HG03097 (cell line): ENCODE data around the gene GRID2IP.

Experiments
- ATAC-seq: cut with Tn5 transposase; IDR thresholded peaks from one replicate; pipeline ENCODE4 v1.9.1; 2021; ENCODE audit not compliant: unreplicated experiment, low FRiP score

The GRID2IP gene

DNA sequence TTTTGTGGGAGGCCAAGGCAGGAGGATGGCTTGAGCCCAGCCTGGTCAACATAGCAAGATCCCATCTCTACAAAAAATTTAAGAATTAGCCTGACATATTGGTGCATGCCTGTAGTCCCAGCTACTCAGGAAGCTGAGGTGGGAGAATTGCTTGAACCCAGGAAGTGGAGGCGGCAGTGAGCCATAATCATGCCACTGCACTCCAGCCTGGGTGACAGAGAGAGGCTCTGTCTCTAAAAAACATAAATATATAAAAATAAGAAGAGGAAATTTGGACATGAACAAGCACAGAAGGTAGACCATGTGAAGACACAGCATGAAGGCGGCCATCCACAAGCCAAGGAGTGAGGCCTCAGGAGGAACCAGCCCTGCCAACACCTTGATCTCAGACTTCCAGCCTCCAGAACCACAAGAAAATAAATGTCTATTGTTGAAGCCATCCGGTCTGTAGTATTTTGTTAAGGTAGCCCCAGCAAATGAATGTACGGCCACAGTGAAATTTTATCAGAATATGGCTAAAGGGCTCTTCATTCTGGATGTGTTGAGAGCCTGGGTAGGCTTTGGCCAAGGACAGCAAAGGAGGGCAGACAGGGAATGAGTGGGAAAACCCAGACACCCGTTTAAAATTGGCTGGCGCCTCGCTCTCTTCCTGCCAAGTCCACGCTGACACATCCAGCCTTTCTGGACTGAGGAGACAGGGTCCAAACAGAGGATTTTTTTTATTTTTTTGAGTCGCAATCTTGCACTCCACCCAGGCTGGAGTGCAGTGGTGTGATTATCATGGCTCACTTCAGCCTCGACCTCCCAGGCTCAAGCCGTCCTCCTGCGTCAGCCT is 12.9 kb upstream of the GRID2IP start:
- no peak for ATAC-seq

DNA sequence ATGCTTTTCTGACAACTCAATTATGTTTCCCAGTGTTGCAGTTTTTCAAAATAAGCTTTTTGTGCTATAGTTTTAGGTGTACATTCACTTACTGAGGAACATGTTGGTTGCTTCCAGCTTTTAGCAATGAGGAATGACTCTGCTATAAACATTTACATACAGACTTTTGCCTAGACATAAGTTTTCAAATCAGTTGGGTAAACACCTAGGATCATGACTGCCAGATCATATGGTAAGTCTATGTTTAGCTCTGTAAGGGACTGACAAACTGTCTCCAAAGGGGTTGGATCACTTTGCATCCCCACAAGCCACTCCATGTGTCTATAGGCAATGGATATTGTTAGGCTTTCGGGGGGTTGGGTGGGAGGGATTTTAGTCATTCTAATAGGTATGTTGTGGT is 10.8 kb upstream of the GRID2IP start:
- ATAC-seq: no peak

DNA sequence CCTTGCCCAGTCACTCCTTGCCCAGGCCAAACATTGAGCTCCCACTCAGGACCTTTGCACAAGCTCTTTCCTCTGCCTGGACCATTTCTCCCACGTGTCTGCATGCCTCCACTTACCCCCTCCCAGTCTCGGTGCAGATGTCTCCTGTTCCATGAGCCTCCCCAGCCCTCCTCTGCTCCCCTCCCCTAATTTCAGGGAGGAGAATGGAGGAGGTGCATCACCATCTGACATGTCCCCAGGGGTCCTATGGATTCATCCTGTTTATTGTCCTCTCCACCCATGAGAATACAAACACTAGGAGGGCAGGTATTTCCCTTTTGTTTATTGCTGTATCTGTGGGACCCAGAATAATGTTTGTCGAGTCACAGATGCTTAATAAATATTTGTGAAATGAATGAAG is 8.6 kb upstream of the GRID2IP start:
- ATAC-seq: no peak

DNA sequence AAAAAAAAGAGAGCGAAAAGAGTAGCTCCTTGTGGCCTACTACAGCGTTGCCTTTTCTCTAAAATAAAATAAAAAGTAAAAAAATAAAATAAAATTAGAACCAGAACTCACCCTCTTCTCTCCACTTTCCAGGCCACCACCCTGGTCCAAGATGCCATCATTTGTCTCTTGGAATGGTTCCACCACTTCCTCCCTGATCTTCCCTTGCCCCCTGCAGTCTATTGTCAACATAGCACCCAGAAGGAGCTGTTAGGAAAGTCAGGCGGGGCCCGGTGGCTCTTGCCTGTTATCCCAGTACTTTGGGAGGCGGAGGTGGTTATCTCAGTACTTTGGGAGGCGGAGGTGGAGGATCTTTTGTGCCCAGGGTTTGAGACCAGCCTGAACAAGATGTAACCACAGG is 7.6 kb upstream of the GRID2IP start:
- no peak for ATAC-seq

DNA sequence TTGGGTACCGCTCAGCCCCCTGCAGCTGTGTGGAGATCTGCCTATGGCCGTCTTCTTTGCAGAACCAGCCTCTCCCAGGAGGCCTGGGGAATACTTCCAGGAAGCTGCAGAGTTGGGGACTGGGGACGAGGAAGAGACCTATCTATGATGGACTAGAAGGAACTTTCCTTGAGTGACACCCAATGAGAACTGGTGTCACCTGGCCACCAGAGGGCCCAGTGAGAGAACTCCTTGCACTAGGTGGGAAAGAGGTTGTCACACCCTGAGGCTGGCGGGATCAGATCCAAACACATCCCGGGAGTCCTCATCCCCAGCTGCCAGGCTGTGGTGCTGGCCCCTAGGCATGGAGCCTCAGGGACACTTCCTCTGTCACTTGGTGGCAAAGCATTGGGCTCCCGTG is 4.9 kb upstream of the GRID2IP start:
- ATAC-seq: no peak

DNA sequence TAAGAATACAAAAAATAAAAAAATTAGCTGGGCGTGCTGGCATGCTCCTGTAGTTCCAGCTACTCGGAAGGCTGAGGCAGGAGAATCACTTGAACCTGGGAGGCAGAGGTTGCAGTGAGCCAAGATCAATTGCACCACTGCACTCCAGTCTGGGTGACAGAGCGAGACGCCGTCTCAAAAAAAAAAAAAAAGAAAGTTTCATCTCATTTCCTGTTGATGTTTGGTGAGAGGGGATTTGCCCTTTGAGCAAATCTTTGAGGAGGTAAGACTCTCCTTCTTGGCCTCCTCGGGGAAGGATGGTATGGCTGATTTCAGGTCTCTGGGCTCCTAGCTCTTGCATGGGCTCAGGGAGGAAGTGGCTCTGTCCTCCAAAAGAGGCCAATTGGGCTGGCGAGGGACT is 3.6 kb upstream of the GRID2IP start:
- no peak for ATAC-seq

DNA sequence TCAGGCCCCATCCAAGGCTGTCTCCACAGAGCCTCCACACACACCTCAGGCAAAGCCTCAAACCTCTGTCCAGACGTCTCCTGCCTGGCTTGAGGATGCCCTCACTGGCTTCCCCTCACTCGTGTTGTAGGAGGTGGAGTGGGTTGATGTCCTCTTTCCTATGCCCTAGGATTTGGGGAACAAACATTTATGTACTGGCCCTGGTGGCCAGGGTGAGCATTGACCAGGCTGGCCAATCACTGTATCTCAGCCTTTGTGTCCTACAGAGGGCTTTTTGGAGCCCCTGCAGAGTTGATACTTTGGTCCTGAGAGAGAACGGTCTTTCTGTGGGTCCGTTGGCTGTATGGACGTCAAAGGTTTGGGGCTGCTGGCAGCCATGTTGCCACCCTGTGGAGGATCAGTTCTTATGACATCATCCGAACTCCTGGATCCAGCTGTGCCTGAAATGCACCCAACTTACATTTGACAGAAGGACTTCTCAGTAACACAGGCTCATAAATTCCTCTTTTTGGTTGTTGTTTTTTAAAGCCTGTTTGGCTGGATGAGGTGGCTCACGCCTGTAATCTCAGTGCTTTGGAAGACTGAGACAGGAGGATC is 2.3 kb upstream of the GRID2IP start:
- ATAC-seq: no peak

DNA sequence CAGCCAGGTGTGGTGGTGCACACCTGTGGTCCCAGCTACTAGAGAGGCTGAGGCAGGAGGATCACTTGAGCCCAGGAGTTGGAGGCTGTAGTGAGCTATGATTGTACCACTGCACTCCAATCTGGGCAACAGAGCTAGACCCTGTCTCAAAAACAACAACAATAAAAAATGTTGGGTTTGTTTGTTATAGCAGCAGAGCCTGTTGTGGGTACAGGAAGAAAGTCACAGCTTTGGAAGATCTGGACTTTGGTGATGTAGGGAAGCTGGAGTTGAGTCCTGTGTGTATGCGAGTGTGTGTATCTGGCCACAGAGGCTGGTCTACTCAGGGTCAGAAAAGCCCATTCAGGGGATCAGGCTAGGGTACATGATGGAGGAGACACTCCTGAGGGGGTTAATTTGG is 3.9 kb downstream of the GRID2IP start:
- ATAC-seq: no peak

DNA sequence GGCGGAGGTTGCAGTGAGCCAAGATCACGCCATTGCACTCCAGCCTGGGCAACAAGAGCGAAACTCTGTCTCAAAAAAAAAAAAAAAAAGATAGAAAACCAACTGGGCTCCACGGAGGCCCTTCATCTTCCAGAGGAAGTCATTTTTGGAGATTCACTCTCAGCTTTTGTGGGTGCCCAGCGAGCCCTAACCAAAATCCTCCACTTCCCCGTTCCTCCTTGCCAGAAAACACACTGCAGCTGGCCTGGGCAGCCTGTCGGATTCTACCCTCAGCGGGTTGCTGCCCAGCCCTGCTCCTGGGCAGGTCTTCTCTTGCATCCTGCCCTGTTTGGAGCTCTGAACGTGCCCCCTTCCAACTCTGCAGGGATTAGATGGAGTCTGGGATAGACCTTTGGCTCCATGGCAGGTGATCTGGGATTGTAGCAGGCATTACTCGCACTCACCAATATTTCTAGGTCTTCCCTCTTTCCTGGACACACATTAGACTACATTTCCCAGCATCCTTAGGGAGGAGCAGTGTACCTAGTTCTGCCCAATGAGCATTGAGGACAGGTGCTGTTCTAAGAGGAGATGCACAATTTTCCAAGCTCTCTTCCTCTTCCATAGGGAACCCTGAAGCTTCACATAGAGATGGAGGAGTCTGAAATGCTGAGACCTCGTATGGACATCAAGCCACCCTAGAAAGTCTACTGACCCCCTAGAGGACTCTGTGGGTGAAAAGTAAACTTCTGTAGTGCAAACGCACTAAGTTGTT is 4.6 kb downstream of the GRID2IP start:
- no peak for ATAC-seq

DNA sequence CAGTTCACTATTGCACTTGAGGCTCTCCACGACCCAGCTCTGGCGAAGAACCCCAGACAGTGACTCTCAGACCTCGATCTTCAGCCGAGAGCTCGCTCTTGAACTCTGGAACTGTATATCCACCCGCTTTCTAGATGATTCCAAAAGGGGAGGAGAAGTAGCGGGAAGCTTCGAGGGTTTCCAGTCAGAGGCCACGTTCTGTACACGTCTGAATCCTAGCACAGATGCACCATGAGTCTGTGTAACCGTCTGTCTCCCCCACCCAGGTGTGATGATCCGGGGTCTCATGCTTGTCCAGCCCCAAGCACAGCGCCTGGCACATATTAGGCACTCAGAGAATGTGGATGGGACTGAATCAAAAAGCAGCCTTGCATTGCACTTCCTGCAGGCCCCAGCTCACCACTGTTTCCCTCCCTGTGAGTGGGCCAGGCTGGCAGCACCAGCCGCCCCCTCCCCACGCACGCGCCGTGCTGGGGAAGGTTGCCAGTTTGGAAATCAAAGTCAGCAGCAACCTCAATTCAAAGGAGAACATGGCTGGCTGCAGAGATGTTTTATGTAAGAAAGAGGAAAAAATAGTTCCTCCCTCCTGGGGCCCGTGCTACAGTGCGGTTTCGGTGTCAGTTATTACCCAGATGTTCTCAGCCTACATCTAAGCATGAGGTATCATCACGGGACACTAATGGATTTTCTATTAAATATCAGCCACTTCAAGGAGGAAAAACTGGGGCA is 5.7 kb downstream of the GRID2IP start:
- no peak for ATAC-seq

DNA sequence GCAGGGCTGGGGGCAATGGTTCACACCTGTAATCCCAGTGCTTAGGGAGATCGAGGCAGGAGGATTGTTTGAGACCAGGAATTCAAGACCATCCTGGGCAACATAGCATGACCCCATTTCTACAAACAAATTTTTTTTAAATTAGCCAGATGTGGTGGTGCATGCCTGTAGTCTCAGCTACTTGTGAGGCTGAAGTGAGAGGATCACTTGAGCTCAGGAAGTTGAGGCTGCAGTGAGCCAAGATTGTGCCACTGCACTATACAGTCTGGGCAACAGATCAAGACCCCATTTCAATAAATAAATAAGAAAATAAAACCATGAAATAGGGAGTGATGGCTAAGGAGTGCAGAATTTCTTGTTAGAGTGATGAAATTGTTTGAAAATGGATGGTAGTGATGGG is 8.9 kb downstream of the GRID2IP start:
- no peak for ATAC-seq

DNA sequence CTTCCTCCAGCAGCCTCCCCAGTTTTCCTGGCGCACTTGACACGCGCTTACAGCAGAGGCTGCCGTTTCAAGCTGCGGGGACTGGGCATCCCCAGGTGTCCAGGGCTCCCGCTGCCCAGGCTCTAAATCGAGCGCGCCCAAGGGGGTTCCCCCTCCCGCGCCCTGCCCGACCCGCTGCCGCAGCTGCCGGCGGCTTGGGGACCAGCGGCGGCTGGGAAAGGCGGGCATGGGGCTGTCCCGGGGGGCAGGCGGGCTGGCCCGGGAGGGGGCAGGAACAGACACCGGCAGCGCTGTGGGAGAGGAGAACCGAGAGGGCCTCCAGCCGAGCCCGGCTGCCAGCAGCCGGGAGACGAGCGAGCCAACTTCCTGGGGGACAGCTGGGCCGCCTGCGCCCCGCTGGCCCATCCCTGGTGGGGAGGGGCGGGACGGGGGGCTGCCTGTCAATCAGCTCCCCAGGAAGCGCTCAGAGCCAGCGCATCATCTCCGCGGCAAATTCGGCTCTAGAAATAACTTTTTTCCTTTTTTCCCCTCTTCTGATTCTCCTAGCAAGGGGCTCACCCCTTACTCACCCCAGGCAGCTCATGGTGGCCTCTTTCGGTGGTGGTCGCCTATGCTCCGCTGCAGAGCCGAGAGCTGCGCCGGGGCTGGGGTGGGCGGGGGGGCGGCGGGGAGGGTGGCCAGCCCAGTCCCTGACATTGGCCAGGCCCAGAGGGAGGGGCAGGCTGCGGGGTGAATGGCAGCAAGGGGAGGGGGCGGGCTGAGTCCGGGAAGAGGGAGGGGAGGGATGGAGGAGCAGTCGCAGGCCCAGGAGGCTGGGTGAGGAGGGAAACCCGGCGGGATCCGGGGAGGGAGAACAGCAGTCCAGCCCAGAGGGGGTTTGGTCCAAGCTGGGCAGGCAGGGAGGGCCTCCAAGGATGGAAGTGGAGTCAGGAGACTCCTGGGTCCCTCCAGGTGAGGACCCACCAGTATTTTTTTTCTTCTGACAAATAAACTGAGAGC is 14.7 kb downstream of the GRID2IP start:
- no peak for ATAC-seq

DNA sequence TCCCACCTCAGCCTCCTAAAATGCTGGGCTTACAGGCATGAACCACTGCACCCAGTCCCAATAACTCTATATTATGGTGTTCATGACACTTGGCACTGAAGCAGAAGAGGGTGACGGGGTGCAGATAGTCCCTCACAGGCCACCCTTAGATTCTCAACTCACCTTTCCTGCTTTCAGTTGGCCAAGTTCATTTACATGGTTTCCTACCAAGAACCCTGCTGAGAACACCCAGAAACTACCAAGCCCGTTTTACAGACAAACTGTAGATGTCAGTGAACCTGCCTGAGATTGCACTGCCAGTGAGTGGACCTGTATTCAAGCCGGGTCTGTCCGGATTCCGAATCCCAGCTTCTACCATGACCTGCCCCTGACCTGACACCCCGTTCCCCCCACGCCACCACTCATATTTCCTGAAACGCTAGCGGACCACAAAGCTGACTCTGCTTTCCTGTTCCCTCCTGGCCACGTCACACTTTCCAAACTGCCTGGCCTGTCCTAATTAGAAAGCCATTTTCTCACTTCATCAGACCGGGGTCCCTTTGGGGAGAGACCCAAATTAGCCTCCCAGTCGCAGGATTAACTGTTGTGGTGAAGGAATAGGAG is 17.3 kb downstream of the GRID2IP start:
- ATAC-seq: no peak

DNA sequence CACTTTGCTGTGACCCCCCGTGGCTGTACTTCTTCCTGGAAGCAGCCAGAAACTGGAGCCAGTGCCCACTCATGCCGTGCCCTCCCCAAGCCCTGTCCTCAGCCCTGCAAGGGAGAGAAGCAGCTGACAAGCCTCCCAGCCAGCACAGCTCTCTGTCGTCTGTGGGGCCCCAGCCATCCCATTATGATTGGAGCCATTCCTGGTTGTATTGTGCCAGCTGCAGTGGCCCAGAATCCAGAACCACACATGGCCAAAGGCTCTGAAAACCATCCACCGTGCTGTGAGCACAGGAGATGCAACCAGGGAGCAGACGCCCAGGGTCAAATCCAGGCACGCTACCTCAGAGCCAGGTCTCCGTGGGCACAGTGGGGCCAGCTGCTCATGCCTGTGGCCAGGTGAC is 18.7 kb downstream of the GRID2IP start:
- no peak for ATAC-seq

DNA sequence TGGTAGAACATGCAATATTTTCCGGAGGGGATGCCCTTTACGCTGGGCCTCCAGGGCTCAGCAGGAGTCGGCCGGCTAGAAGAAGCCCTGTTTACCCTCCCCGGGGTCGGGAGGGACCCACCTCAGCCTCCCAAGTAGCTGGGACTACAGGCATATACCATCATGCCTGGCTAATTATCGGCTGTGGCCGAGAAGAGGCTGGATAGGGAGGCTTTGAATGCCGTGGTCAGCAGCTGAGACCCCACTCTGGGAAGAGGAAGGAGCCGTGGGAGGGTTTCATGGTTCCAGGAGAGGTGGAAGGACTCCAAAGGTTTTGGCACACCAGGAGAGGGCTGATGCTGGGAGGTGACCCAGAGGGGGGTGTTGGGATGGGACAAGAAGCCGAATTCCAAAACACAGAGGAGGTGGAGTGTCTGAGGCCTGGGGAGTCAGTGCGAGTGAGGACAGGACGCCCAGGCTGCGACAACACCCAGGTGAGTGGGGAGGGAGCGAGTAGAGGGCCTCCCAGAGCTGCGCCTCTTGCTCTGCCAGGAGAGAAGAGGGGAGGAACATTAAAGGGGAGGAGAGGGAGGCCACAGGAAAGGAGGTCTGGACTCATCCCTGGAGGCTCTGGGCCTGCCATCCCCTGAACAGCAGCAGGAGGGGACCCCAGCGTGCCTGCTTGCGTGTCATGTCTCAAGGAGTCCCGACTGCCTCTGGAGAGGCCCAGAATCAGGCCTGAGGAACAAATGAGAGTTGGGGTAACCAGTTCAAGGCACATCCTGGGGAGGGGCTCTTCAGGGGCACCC is 19.6 kb downstream of the GRID2IP start:
- ATAC-seq: no peak

DNA sequence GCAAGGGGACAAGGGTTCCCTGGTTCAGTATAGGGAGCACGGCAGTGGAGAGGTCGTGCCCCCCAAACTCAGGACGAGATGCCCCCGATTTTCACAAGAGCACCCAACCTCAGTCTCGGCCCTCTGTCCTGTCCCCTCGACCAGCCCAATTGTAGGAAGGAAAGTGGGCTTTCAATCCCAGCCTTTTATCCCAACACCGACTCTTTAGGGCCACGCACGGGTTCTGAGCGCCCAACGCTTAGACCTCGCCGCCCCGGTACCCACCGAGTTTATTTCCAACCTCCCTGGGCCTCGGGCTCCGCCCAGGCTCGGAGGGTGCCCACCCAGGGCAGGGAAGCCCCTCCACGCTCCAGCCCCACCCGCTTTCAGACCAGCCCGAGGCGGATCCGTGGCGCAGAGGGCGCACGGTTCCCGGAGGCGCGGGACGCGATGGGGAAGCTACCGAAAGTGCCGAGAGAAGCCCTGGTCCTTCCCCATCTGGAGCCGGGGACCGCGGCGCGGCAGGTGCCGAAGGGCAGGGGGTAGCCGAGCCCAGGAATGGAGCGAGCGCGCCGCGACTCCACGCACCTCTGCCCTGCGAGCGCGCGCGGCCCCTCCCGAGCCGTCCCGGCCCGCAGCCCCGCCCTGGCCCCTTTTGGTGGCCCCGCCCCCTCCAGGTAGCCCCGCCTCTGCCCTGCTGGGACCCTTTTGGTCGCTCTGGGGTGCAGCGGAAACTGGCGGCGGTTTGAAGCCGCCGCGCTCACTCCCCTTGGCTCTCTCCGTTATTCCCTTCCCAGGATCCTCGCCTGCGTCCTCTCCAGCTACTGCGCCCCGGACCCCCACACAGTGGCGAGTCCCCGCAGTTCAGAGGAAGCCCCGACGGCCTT is 20.4 kb downstream of the GRID2IP start:
- no peak for ATAC-seq

DNA sequence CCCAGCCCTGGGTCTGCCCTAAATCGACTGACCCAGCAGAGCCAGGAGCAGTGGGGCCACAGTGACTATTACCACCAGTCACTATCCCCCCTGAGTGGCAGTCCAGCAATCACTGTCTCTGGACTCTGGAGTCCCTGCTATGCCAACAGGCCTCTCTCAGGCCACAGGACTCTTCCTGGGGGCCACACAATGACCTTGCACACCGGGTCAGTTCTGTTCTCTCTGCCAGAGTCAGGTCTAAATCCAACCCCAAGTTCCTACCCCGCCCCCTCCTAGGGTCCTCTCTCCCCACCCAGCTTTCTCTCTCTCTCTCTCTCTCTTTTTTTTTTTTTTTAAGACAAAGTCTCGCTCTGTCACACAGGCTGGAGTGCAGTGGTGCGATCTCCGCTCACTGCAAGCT is 21.6 kb downstream of the GRID2IP start:
- no peak for ATAC-seq
